IPS DF 4.7 (cell line): ENCODE measurements around the gene ZNF605.
"Not testable (repeated sequence)": the region's sequence is repeated elsewhere in the genome, so short reads cannot be mapped to it uniquely, and the experiment has no call there.

Source experiments
- DNase-seq: peaks from one replicate; pipeline ENCODE4 v3.0.0-alpha.2; 2013; ENCODE audit warnings: low spot score; ENCODE audit errors: extremely low read depth

ZNF605 gene

GRCh38 chr12:132949936-132950837 lies 5.9 kb downstream of the ZNF605 start:
- DNase-seq = no peak

GRCh38 chr12:132948146-132949066 lies 7.7 kb downstream of the ZNF605 start:
- DNase-seq = no peak

- no peak for DNase-seq
These were observed 9.8 kb downstream of the ZNF605 start for GRCh38 chr12:132946246-132946820.

GRCh38 chr12:132945806-132946205 lies 10.3 kb downstream of the ZNF605 start:
- no peak for DNase-seq

DNA sequence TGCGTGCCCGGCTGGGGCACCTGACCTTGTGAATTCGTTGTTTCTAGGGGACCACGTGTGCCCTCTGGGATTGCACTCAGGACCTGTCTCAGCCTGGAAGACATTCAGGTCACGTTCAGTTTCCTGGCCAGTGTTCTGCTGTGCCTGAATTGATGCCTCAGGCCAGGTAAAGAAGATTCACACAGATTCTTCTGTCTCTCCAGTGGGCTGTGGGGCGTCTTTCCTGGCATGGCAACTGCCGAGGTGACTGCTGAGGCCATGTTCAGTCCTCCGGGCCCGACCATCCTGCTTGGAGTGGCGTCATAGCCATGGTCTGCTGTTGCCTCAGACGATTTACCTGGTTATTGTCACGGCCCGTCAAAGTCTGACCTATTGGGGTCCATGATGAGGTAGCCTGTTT lies 13.5 kb downstream of the ZNF605 start:
- DNase-seq = no peak

DNA sequence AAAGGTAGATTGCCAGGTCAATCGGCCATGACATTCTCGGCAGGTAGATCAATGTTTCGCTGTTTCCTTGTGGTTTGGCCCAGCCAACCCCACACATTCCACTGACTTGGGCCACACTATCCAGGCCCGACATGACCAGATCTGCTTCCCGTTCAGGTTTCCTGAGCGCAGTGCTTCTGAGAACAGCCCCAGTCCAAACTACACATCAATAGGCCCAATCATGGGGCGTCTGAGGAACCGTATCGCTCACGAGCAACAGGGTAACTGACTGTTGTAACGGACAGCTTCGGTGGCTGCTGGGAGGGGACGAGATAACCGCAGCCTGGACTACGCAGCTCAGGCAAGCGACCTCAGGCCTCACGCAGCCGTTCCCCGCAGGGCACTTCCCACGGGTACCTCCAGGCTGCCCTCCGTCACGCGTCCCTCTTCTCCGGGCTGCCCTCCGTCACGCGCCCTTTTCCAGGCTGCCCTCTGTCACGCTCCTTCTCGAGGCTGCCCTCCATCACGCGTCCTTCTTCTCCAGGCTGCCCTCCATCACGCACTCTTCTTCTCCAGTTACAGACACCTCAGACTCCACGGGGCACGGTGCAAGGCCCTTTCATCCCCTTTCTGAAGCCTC lies 14.7 kb downstream of the ZNF605 start:
- no peak for DNase-seq

- no peak for DNase-seq
These were observed 15.9 kb downstream of the ZNF605 start for GRCh38 chr12:132940071-132940719.

DNA sequence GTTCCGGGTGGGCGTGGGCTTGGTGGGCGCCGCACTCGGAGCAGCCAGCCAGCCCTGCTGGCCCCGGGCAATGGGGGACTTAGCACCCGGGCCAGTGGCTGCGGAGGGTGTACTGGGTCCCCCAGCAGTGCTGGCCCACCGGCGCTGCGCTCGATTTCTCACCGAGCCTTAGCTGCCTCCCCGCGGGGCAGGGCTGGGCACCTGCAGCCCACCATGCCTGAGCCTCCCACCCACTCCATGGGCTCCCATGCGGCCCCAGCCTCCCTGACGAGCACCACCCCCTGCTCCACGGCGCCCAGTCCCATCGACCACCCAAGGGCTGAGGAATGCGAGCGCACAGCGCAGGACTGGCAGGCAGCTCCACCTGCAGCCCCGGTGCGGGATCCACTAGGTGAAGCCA lies 17.3 kb downstream of the ZNF605 start:
- not testable (repeated sequence) for DNase-seq

- DNase-seq = no peak
These were observed 18.6 kb downstream of the ZNF605 start for GRCh38 chr12:132937476-132937875.

- not testable (repeated sequence) for DNase-seq
These were observed 19.2 kb downstream of the ZNF605 start for GRCh38 chr12:132936921-132937320.

GRCh38 chr12:132936163-132936562 lies 19.9 kb downstream of the ZNF605 start:
- no peak for DNase-seq

GRCh38 chr12:132926415-132926833 lies 29.7 kb downstream of the ZNF605 start:
- DNase-seq = no peak

DNA sequence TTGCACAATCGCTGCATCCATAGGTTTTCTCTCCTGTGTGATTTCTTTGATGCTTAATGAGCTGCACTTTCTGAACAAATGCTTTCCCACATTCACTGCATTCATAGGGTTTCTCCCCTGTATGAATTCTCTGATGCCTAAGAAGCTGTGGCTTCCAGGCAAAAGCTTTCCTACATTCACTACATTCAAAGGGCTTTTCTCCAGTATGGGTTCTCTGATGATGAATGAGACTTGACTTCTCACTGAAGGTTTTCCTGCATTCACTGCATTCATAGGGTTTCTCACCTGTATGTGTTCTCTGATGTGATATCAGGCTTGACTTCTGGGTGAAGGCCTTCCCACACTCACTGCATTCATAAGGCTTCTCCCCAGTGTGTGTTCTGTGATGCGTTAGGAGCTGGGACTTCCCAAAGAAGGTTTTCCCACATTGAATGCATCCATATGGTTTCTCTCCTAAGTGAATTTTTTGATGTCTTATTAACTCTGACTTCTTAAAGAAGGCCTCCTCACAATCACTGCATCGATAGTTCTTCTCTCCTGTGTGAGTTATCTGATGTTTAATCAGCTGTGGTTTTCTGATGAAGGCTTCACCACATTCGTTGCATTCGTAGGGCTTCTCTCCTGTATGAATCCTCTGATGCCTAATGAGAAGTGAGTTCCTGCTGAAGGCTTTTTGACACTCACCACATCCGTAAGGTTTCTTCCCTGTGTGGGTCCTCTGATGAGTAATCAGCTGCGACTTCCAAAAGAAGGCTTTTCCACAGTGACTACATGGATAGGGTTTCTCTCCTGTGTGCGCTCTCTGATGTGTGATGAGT lies 30.3 kb downstream of the ZNF605 start:
- no peak for DNase-seq

DNA sequence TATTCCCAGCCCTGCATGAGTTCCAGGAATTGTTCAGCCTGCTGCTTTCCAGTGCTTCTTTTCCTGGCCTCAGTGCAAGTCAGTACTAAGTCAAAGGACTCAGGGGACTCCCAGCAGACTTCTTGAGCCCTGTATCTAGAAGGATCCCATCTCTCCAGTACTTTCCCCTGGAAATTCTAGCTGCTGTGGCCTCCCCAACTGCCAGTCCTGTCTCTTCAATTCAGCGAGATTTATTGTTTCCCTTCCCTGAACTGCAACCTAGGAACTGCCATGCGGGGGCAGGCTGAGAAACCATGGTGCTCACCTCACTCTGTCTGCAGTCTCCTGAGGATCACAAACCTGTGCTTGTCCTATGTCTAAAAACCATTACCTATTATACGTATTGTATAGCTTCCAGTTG lies 31.8 kb downstream of the ZNF605 start:
- DNase-seq = no peak

- no peak for DNase-seq
These were observed 32.7 kb downstream of the ZNF605 start for GRCh38 chr12:132923356-132923909.

GRCh38 chr12:132922676-132923075 lies 33.4 kb downstream of the ZNF605 start:
- DNase-seq = no peak

DNA sequence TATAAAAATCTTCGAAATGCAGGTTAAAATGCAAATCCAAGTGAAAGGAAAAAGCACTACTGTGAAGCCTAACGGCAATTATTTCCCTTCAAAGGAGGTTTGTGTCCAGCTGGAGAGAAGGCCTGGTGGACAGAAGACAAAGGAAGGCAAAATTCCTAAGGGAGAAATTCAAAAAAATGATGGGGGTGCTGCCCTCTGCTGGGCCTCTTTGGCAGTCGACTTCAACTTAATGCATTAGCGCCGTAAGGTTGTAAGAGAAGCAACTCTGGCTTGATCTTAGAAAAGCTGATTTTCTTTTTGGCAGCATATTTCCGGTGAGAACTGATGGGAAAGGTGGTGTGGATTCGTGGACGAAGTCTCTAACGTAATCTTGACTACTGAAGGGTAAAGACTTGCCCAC lies 34.4 kb downstream of the ZNF605 start:
- no peak for DNase-seq

- no peak for DNase-seq
These were observed 37.4 kb downstream of the ZNF605 start for GRCh38 chr12:132918680-132919079.

DNA sequence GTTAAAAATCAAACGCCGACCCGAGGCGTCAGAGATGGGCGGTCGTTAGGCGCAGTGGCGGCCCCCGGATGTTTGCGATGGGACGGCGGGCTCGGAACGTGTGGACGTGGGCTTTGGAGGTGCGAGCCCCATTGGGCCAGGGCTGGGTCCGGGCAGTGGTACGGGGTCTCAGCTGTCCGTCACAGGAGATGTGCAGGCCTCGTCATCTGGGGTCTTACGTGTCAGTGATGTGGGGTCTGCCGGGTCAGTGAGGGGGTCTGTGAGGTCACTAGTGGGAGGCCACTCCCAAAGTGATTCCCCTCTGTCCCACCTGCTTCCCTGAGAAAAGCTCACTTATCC lies 47.1 kb downstream of the ZNF605 start:
- DNase-seq = no peak
